DND-41 (cell line): ENCODE results near the gene HEYL.

Experiments used
- CTCF ChIP-seq: IDR thresholded peaks from 2 replicates; pipeline ENCODE4 v1.5.1; 2012; ENCODE audit warnings: borderline replicate concordance, low read length, moderate library complexity, mild to moderate bottlenecking; ENCODE audit not compliant: poor library complexity, severe bottlenecking; ENCODE audit errors: extremely low read depth
- EZH2 ChIP-seq: IDR thresholded peaks from 3 replicates; pipeline ENCODE4 v1.6.1; 2012; ENCODE audit warnings: borderline replicate concordance, low read depth, mild to moderate bottlenecking, moderate library complexity, low read length, inconsistent platforms; ENCODE audit not compliant: severe bottlenecking

- TF ChIP-seq CTCF = no peak
- no peak for TF ChIP-seq EZH2
Observed at GRCh38 chr1:39608921-39609320, 30.5 kb downstream of the HEYL start.
